Measurements from ENCODE around the gene TLCD5.

GRCh38 chr11:120306519-120307242 lies 18.4 kb upstream of the TLCD5 start:
- TF ChIP-seq CTCF (optimal IDR thresholded peaks at IDR 0.05 in 1 of 3, IDR thresholded peaks at IDR 0.05 in 1 of 3, conservative IDR thresholded peaks at IDR 0.05 in 1 of 3; ENCODE audit: extremely low read depth in 1 of 3, insufficient read depth in 2 of 3, low read length in 3 of 3) (peak; percentile 75 to 78 (median 76)), EZH2 (IDR thresholded peaks at IDR 0.05; ENCODE audit: low read length) (no peak)
